ENCODE data around the gene RBSN. TPM values are rescaled to one million over a fixed set of nuclear protein-coding genes. Genes with fewer than 3 reads are reported as not detected.

RBSN gene
- total and polyA plus RNA-seq, 2 of the 4 experiments (the other 2 are of a cell fraction): 8.7 to 33.7 TPM

DNA sequence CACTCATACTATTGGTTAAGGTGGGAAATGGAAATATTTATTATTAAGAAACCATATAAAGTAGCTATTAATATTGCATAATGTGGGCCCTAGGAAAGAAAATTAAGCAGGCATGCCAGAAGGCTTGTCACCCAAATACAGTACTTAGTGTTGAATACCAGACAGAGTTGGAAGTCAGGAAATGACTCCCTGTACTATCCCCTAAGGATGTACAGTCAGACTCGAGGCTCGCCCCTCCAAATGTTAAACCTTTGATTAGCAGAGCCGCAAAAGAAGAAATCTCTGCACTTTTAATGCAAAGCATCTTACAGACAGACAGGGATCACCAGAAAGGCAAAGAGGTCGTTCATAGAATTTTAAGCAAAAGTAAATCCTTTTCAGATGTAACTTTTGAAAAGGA is 11.3 kb upstream of the RBSN start:
- no peaks in the 10 kb centered on the region for H4K20me1 ChIP-seq (ENCODE audit: insufficient read depth, low read length)
- ChIA-PET CTCF (no interaction called here), POLR2A (ENCODE audit: unreplicated experiment) (no interaction called here)
- no peak overlapping the region for H3K56ac ChIP-seq (ENCODE audit: extremely low read depth, insufficient read depth, low read length)
- H4K91ac ChIP-seq (ENCODE audit: insufficient read depth, low read depth, low read length): no peak overlapping the region
- no TSS peak for BruUV-seq (replicated peaks)
- H4K5ac ChIP-seq (ENCODE audit: low read depth, low read length): no peak overlapping the region
- H3K4me1 ChIP-seq (ENCODE audit: control insufficient read depth, insufficient read depth, low read length): no peaks in the 10 kb centered on the region
- H4K8ac ChIP-seq (ENCODE audit: low read depth in 2 of 2, low read length in 2 of 2): no peak overlapping the region
- H2BK120ac ChIP-seq (ENCODE audit: low read depth, low read length): no peak overlapping the region
- 60% methylated on average over 1 of the region's 4 CpGs; no CpG with 5 or more reads in 1 of the 2 experiments for WGBS, 2 experiments (ENCODE audit: extremely low coverage in 2 of 2, insufficient read length in 1 of 2)
- ATAC-seq (ENCODE audit: low read depth) (no peak), DNase-seq (no peak)
- no peak overlapping the region for H2AFZ ChIP-seq (replicated peaks; ENCODE audit: low read length, poor library complexity)
- H3K9me1 ChIP-seq (ENCODE audit: insufficient read depth, low read length): no peaks in the 10 kb centered on the region
- no peak overlapping the region for H3K9ac ChIP-seq (ENCODE audit: low read depth, low read length)
- no peak for TF ChIP-seq MAFK (IDR thresholded peaks at IDR 0.05; ENCODE audit: low read depth, low read length)
- no peak for TF ChIP-seq POLR2A (IDR thresholded peaks at IDR 0.05; ENCODE audit: low read depth, low read length)
- TF ChIP-seq, protein P1, sequence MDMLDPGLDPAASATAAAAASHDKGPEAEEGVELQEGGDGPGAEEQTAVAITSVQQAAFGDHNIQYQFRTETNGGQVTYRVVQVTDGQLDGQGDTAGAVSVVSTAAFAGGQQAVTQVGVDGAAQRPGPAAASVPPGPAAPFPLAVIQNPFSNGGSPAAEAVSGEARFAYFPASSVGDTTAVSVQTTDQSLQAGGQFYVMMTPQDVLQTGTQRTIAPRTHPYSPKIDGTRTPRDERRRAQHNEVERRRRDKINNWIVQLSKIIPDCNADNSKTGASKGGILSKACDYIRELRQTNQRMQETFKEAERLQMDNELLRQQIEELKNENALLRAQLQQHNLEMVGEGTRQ (IDR thresholded peaks at IDR 0.05; ENCODE audit: low read depth, low read length): no peak
- no peak for TF ChIP-seq MAZ (IDR thresholded peaks at IDR 0.05; ENCODE audit: borderline replicate concordance, low read depth, low read length)
- no peak for TF ChIP-seq SMC3 (IDR thresholded peaks at IDR 0.05; ENCODE audit: low read depth, low read length)
- TF ChIP-seq RFX5 (IDR thresholded peaks at IDR 0.05; ENCODE audit: low read depth, low read length): no peak
- TF ChIP-seq RCOR1 (IDR thresholded peaks at IDR 0.05; ENCODE audit: insufficient replicate concordance, low read length): no peak
- no peak for TF ChIP-seq NFE2L2 (IDR thresholded peaks at IDR 0.05; ENCODE audit: low read depth, low read length)
- TF ChIP-seq CEBPB (IDR thresholded peaks at IDR 0.05; ENCODE audit: low read depth, low read length): no peak
- no peak for TF ChIP-seq RAD21 (IDR thresholded peaks at IDR 0.05; ENCODE audit: low read length)
- TF ChIP-seq BHLHE40 (IDR thresholded peaks at IDR 0.05; ENCODE audit: low read depth, low read length): no peak
- TF ChIP-seq, protein P2, sequence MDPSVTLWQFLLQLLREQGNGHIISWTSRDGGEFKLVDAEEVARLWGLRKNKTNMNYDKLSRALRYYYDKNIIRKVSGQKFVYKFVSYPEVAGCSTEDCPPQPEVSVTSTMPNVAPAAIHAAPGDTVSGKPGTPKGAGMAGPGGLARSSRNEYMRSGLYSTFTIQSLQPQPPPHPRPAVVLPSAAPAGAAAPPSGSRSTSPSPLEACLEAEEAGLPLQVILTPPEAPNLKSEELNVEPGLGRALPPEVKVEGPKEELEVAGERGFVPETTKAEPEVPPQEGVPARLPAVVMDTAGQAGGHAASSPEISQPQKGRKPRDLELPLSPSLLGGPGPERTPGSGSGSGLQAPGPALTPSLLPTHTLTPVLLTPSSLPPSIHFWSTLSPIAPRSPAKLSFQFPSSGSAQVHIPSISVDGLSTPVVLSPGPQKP (IDR thresholded peaks at IDR 0.05; ENCODE audit: borderline replicate concordance, low read depth, low read length): no peak
- no peak for TF ChIP-seq CHD1 (IDR thresholded peaks at IDR 0.05; ENCODE audit: low read depth, low read length)
- TF ChIP-seq, protein P3, sequence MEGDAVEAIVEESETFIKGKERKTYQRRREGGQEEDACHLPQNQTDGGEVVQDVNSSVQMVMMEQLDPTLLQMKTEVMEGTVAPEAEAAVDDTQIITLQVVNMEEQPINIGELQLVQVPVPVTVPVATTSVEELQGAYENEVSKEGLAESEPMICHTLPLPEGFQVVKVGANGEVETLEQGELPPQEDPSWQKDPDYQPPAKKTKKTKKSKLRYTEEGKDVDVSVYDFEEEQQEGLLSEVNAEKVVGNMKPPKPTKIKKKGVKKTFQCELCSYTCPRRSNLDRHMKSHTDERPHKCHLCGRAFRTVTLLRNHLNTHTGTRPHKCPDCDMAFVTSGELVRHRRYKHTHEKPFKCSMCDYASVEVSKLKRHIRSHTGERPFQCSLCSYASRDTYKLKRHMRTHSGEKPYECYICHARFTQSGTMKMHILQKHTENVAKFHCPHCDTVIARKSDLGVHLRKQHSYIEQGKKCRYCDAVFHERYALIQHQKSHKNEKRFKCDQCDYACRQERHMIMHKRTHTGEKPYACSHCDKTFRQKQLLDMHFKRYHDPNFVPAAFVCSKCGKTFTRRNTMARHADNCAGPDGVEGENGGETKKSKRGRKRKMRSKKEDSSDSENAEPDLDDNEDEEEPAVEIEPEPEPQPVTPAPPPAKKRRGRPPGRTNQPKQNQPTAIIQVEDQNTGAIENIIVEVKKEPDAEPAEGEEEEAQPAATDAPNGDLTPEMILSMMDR (conservative IDR thresholded peaks at IDR 0.05; ENCODE audit: low read depth, low read length): no peak
- no peak overlapping the region for H3K18ac ChIP-seq (ENCODE audit: low read depth, low read length)
- no peaks in the 10 kb centered on the region for H3K36me3 ChIP-seq (ENCODE audit: control insufficient read depth, insufficient read depth, low read length)
- H2BK15ac ChIP-seq (ENCODE audit: low read depth, low read length): no peak overlapping the region
- H3K27me3 ChIP-seq (ENCODE audit: control insufficient read depth, insufficient read depth, low read length): peaks cover 31% of the 10 kb centered on the region
- H2AK5ac ChIP-seq (ENCODE audit: low read depth, low read length): no peak overlapping the region
- H3K9me3 ChIP-seq (ENCODE audit: control insufficient read depth, insufficient read depth, low read length): no peaks in the 10 kb centered on the region
- intact Hi-C loops (cut with micrococcal nuclease) (no loop called here), dilution Hi-C loops (cut with HindIII; ENCODE audit: low sequenced_read_pairs, unreplicated experiment) (no loop called here), in situ Hi-C loops (cut with MboI; ENCODE audit: low sequenced_read_pairs) (loop anchor here (25.0 kb wide), 1 partner anchor 277 kb away; no protein-coding TSS in a partner anchor)
- H3K4me2 ChIP-seq (ENCODE audit: low read depth, low read length): no peak overlapping the region
- no peak overlapping the region for H2BK20ac ChIP-seq (ENCODE audit: low read depth, low read length)
- H3K27ac ChIP-seq (ENCODE audit: insufficient read depth, low read length): no peak overlapping the region
- no peak overlapping the region for H3K14ac ChIP-seq (replicated peaks; ENCODE audit: low read depth, low read length)
- H2AK9ac ChIP-seq (replicated peaks; ENCODE audit: low read depth, low read length, poor library complexity): no peak overlapping the region
- H2BK5ac ChIP-seq (ENCODE audit: low read depth, low read length, poor library complexity, severe bottlenecking): no peak overlapping the region
- no peak overlapping the region for H3K4ac ChIP-seq (ENCODE audit: low read depth, low read length)
- H3K4me3 ChIP-seq (ENCODE audit: insufficient read depth, low read depth, low read length): no peak overlapping the region
- H3K23ac ChIP-seq (ENCODE audit: low read depth, low read length): no peak overlapping the region
- H3K79me1 ChIP-seq (ENCODE audit: low read depth in 1 of 2, low read length in 2 of 2): no peaks in the 10 kb centered on the region

Data from IMR-90 (cell line).